Measurements from ENCODE around the gene GAK.

The GAK gene

DNA sequence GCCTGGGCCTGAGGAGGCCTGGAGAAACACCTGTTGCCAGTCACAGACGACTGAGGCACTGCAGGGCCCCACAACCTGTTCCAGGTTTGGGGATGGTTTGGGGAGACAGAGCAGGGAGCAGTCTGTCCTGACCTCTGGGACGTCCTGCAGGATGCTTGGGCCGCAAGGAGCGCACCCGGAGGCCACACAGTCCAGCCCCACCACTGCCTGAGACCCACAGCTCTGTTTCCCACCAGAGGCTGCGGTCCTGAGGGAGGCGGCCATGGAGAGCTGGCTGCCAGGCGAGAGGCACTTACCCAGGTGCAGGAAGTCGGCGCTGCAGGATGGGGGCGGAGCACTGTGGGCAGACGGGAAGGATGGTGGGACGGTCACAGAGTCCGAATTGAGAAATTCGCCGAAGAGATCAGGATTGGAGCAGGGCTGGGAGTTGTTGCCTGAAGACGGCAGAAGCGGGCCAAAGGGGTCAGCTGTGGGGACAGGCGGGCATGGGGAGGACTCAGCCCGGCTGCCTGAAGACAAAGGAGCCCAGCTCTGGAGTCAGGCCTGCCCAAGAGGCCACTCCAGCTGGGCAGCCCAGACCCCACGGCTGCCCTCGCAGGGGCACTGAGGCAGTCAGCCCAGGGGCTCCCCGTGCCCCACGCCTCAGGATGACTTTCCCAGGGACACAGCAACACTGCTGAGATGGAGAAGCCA is 65.9 kb downstream of the GAK start:
- no peak for DNase-seq

DNA sequence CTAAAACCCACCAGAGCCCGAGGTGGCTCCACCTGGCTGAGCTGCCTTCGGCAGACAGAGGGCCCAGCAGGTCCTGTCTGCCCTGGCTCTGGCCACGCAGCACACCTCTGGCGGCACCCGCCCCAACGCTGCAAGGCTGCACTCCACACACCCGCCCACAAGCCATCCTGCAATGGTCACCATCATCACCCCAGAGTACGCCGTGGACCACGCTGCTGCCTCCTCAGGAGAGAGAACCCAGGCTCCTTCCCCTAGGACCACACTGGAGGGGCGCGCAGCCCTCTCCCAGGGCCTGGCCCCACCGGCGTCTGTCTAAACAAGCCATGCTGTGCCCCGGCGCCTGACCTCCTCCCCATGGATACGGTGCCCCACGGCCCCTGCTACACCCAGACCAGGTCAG is 66.5 kb downstream of the GAK start:
- no peak for DNase-seq

DNA sequence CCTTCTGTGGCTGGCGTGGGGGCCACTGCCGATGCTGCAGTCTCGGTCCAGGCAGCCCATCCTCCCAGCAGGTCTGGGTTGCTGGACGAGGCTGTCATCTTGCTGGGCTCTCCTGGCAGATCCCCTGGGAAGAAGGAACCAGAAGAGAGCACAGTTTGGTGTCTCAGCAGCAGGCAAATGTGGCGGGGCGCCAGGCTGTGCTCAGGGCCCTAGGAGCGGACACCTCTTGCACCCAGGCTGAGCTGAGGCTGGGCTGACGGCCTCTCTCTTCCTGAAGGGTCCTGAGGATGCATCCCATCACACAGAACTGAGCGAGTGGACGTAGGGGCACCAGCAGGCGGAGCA is 67.0 kb downstream of the GAK start:
- no peak for DNase-seq

DNA sequence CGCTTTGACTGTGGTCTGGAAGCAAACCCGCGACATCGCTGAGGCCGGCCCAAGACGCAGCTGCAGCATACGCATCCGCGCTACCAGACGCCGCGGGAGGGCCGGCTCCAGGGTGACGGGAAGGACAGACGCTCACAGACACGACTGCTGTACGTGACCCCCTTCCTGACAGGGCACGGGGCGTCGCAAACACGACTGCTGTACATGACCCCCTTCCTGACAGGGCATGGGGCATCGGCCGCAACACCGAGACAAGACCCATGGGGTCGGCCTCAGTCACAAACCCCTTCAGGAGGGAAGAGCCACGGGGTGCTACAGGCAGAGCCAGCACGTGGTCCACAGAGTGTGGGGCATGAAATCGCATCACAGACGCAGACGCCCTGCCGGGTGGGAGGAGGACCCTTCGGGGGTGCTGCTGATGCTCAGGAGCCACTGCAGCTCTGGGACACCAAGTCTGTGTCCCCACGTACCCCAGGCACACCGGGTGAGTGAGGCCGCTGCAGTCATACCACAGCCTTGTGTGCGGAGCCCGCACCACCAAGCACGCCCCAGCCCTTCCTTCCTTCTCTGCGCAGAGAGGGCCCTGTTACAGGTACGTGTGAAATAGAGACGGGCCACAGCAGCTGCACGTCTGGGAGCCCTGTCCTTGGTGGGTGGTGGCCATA is 67.5 kb downstream of the GAK start:
- DNase-seq: no peak

DNA sequence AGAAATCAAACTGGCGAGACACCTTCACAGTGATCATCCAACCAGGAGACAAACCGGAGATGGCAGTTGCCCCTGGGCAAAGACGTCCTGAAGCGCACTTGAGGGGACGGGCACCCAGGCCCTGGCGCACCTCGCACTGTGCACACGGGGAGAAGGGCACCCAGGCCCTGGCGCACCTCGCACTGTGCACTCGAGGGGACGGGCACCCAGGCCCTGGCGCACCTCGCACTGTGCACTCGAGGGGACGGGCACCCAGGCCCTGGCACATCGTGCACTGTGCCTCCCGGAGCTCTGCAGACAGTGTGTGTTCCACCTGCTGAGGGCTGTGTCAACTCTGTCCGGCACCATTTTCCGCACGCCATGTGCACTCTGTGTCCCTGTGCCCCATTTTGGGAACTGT is 71.6 kb downstream of the GAK start:
- no peak for DNase-seq

DNA sequence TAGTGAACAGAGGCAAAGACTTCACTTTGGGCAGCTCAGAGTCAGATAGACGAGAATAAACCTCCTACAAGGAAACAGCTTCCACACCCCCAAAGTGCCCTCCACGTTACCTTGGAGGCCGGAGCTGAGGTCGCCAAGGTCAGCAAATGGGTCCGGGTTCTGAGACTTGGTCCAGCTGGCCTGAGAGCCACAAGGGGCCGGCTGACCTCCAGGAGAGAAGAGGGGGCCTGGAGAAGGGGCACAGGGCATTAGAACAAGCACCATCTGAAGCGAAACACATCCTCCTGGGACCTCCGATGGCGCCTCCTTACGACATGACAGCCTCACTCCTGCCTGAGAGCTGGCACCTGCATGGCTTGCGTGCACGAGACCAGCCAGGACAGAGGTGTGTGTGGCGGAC is 72.6 kb downstream of the GAK start:
- no peak for DNase-seq

DNA sequence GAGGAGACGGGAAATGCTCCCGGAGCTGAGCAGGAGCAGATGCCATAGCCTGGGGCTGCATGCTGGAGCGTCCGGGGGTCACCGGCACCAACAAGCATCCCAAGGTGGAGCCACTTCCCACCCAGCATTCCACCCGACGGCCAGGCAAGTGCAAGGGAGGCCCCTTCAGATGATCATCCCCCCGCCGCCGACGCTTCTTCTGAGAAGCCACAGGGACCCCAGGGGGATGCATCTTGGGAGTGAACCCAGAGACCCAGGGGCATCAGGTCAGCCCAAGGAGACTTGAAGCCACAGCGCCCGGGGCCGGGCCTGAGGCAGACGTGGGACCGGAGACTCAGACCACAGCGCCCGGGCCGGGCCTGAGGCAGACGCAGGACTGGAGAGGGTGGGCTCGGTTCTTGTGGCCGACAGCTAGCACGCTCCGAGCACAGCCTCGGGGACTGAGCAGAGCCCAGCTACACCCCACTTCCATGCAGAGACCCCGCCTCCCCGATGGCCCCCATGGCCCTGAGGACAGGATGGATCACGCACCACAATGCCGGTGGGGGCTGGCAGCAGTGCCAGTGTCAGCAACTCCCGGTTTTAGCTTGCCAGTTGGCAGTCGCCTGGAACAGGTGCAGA is 73.2 kb downstream of the GAK start:
- no peak for DNase-seq

DNA sequence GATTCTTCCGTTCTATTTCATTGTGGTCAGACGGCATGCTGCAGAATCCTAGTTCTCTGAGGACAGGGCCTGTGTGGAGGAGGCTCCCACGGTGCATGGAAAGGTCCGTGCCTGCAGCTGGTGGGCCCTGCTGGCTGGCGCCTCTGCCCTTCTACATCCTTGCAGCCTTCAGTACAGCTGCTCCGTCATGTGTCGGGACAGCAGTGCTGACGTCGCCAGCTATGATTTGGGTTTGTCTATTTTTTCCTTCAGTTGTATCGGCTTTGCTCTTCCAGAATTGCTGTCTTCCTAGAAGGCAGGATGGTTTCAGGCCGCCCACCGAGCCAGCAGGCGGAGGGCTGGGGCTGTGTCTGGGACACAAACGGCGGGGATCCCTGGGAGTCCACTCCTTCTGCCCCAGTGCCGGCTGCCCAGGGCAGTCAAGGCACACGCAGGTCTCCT is 74.1 kb downstream of the GAK start:
- DNase-seq: no peak

DNA sequence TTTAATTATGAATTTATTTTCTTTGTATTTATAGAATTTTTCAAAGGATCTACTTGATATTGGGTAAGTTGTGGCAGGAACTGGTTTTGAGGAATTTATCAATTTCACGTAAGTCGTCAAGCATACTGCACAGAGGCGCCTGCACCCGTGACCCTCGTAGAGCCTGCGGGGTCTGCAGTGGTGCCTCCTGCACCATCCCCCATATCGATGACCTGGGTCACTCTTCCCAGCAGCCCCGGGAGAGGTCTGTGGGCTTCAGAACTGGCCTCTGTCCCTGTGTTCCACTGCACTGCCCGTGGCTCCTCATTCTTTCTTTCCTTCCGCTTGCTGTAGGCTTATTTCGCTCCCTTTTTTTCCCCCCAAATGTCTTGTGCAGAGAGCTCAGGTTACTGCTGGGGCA is 74.7 kb downstream of the GAK start:
- DNase-seq: no peak

DNA sequence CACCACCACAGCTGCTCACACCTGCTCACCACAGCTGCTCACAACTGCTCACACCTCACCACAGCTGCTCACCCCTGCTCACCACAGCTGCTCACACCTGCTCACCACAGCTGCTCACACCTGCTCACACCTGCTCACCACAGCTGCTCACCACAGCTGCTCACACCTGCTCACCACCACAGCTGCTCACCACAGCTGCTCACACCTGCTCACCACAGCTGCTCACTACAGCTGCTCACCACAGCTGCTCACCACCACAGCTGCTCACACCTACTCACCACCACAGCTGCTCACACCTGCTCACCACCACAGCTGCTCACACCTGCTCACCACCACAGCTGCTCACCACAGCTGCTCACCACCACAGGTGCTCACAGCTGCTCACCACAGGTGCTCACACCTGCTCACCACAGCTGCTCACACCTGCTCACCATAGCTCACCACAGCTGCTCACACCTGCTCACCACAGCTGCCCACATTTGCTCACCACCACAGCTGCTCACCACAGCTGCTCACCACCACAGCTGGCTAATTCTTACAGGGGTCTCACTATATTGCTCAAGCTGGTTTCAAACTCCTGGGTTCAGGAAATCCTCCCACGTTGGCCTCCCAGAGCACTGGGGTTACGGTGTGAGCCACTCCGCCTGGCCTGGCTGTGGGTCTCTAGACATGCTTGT is 75.8 kb downstream of the GAK start:
- DNase-seq: no peak

DNA sequence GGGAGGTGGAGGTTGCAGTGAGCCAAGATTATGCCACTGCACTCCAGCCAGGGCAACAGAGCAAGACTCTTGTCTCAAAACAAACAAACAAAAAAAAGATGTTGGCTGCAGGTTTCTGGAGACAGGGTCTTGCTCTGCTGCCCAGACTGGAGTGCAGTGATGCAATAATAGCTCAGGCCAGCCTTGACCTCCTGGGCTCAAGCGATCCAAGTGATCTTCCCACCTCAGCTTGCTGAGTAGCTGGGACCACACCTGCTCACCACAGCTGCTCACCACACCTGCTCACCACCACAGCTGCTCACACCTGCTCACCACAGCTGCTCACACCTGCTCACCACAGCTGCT is 76.3 kb downstream of the GAK start:
- no peak for DNase-seq

DNA sequence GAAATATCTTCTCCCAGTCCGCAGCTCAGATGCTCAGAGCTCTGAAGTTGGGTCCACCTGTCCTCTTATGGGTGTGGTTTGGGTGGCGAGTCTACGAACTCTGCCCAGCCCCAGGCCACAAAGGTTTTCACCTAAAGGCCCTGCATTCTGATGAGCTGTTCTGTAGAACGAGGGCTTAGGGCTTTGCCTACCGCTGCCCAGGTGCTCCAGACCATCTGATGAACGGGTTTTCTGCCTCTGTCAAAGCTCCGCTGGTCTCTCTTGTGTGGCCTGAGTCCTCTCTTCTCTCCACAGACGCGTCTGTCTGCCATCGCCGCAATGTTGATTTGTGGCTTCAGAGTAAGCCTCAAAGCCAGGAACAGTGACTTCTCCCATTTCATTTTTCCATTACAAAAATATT is 77.8 kb downstream of the GAK start:
- DNase-seq: no peak

DNA sequence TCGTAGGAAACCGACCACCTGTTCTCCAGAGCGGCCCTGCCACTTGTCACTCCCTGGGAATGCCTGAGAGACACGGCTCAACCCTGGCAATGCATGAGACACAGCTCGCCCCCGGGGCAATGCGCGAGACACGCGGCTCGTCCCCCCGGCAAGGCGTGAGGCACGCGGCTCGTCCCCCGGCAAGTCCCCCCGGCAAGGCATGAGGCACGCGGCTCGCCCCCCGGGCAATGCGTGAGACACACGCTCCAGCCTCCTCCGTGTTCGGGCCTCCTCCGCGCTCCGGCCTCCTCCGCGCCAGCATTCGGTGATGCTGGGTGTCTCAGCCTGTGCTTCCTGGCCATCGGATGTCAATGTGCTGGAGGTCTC is 78.7 kb downstream of the GAK start:
- no peak for DNase-seq

DNA sequence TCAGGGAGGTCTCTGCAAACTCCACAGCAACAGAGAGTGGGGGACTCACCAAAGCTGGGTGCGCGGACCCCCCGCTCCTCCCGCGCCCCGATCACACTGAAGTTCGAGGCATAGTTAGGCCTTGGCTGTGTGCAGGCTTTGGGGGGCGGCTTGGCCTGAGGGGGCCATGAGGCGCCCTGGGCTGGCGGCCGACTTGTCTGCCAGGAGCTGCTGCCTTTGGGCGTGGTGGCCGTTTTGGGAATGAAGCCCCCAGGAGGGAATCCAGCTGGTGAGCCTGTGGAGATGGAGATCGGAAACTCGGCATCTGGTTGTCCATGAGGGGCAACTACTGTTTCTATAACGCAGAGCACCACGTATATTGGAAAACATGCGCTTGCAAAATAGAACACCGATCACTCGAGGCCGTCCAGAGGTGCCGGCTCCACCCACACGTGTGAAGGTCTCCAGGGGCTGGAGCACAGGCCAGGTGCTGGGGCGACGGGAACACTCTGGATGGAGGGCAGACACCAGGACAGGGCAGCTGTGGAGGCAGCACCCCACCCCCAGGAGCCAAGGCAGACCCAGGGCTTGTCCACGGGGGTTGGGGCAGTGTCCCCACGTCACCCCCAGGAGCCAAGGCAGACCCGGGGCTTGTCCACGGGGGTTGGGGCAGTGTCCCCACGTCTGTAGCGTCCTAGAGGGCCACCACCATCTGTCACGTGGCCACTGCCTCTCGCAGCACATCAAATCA is 80.2 kb downstream of the GAK start:
- no peak for DNase-seq

DNA sequence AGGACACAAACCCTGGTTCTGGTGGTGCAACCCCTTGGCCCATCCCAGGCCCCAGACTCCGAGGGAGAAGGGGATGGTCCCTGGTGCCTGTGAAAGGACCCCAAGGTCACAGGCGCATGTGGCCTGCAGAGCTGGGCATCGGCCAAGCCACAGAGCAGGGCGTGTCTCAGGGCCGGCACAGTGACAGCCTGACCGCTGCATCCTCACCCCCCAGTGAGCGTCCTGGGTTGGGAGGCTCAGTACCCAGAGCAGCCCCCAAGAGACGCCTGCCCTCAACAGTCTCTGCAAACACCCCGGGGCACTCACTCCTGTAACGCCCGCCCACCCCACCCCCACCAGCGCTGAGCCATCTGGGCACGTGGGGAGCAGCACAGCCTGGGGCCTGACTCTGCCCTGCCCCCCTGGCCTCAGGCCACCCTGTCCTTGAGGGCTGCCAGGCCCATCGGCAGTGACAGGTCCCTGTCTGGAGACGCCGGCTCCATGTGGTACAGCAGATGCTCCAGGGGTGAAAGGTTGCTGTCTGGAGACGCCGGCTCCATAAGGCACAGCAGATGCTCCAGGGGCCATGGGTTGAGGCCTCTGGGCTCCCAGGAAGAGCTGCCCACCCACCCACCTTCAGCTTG is 81.7 kb downstream of the GAK start:
- no peak for DNase-seq

DNA sequence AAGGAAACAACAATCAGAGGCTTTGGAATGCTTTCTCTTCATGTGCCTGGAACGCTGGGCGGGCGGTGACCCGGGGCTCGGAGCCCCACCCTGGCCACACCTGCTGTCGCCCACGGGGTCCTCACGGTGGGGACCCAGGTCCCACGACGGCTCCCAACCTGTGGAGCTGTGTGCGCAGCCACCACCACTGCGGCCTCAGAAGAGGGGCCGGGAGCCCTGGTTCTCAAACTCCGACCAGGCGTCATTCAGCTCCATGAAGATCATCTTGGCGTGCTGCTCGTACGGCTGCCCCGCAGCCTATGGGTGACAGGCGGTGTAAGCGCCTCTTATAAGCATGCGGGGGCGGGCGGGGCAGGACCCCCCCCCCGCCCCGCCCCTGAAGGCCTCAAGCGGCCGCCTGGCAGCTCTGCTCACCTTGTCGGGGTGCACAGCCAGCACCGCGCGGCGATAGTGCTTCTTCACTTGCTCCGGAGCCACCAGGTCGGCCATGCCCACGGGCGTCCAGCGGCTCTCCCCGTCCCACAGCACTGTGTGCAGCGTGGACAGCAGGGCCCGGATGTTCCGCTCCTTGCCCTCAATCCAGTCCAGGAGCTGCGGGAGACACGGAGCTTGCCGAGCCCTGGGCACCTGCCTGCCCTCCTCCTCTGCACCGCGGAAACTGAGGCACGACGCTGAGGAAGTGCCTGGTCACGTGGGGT is 82.5 kb downstream of the GAK start:
- no peak for DNase-seq

DNA sequence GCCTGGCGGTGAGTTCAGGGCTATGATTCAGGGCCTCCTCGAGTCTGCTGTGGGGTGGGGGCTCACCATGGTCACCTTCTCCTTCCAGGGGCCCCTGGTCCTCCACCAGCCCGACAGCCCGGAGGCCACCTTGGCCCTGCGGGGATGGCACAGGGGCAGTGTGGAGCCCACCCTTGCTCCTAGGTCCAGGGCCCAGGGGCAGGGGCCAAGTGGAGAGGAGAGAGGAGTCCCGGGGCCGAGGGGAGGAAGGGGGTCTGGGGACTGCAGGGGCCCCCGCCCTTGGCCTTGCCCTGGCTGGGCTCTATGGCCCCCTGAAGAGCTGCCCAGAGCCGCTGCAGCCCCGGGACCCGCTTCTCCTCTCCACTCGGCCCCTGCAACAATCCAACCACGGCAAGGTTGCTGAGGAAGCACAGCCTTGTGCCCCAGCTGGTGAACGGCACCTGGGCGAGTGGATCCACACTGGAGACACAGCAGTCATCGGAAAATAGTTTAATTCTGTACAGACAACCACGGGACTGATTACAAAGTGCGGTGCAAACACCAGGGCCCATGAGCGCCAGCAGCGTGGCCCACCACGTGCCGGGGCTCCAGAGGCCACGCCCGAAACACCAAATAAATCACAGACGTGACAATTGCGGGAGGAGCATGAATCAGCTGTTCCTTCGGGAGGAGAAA is 83.2 kb downstream of the GAK start:
- no peak for DNase-seq

DNA sequence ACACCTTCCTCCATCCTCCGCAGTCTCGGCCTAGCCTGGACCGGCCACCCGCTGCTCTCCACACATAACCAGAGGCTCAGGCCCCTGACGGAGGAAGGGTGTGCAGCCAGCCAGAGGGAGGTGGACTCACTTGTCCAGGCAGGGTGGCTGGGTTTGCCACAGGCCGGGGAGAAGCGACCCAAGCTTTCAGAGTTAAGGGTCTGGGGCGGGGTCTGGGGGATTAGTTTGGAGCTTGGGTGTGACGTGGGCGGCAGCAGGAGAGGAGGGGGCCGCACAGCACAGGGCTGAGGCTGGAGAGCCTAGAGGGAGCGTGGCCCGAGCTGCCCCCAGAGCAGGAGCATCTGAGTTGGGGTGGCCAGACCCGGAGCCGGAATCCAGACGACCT is 83.8 kb downstream of the GAK start:
- no peak for DNase-seq

DNA sequence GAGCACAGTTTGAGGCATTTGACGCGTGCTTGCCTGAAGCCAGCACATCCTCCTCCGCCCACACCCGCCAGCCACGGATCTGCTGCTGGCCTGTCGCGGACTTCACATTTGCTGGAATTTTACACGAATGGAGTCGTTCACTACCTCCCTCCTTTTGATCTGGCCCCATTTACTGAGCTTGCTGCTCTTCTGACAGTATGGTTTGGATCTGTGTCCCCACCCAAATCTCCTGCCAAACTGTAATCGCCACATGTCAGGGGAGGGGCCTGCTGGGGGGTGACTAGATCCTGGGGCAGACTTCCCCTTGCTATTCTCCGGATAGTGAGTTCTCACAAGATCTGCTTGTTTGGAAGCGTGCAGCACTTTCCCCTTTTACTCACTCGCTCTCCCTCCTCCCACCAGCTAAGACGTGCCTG is 86.3 kb downstream of the GAK start:
- no peak for DNase-seq

DNA sequence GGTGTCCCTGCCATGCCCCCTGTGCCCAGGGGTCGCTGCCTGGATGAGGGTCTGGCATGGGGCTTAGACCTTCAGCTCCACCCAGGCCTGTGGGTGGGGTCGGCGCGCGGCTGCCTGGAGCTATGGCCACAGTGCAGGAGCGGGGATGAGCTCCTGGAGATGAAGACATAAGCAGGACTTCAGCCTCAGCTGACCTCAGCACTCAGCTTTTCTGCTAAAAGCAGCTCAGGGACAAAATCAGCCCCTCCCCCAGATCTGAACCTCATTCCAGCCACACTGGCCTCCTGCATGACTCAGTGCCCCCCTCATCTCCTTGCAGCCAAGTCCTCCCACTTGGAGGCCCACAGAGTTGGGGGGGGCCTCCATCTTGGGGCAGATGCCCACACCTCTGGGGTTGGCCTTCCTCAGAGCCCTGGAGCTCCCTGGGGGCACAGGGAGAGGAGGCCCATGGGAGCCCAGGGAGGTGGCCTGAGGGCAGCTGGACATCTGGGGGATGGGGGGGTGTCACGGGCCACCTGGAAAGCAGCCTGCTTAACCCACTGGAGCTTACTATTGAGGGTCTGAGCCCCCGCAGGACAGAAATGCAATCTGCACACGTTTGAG is 86.8 kb downstream of the GAK start:
- DNase-seq: no peak

DNA sequence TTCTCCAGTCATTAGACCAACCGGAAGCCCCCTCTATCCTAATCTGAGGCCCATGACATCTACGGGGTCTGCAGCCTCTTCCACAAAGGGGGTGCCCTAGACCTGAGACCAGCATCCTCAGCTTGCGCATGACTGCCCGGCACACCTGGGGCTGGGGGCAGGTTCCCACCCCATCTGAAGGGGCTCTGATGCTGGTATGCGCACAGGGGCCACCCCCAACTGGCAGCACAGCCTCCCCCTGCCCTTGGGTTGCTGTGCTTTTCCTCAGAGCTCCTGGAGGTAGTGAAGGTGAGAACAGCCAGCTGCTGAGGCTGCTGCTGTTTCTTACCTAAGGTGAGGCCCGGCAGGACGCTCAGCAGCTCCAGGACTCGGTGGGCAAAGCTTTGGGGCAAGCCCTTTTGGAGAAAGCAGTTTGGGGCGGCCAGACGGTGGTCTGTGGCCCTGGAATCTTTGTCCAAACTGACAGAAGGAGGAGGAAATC is 87.3 kb downstream of the GAK start:
- no peak for DNase-seq
